ENCODE results near the gene ARFGAP3. TPM values are rescaled to one million over a fixed set of nuclear protein-coding genes. Genes with fewer than 3 reads are reported as not detected.

ARFGAP3 gene
- polyA plus RNA-seq, 1 of the 3 experiments (the other 2 are of a cell fraction): 12.6 TPM

GRCh38 chr22:42874010-42874409 lies 16.9 kb upstream of the ARFGAP3 start (continued):
- TF ChIP-seq POLR2AphosphoS5 (IDR thresholded peaks at IDR 0.05; ENCODE audit: low read depth, low read length) (no peak), EP300 (IDR thresholded peaks at IDR 0.05; ENCODE audit: borderline replicate concordance in 1 of 2, low read depth in 1 of 2, low read length in 1 of 2) (no peak)

- no peaks in the 10 kb centered on the region for H3K9me2 ChIP-seq
- CTCF ChIA-PET: no interaction called here
- no peaks in the 10 kb centered on the region for H3K79me2 ChIP-seq (ENCODE audit: insufficient read depth)
- peaks cover 0 to 2% of the 10 kb centered on the region in 2 experiments; a peak in 1 of 4 replicates for H3K4me1 ChIP-seq (ENCODE audit: control insufficient read depth in 1 of 2, insufficient read depth in 2 of 2, low read depth in 1 of 2, low read length in 1 of 2)
- TF ChIP-seq MXI1 (IDR thresholded peaks at IDR 0.05; ENCODE audit: low read depth, low read length) (no peak), RXRA (IDR thresholded peaks at IDR 0.05; ENCODE audit: borderline replicate concordance, low read depth) (no peak), EZH2phosphoT487 (IDR thresholded peaks at IDR 0.05; ENCODE audit: borderline replicate concordance, low read depth) (no peak), YY1 (IDR thresholded peaks at IDR 0.05; ENCODE audit: low read depth) (no peak), ZBTB33 (IDR thresholded peaks at IDR 0.05; ENCODE audit: borderline replicate concordance, low read depth) (no peak), JUND (IDR thresholded peaks at IDR 0.05) (no peak), FOSL2 (IDR thresholded peaks at IDR 0.05; ENCODE audit: borderline replicate concordance, low read depth) (no peak), FOXJ3 (CRISPR knock-in tag; IDR thresholded peaks at IDR 0.05) (no peak), GABPA (IDR thresholded peaks at IDR 0.05; ENCODE audit: low read depth) (no peak), TEAD4 (IDR thresholded peaks at IDR 0.05; ENCODE audit: borderline replicate concordance, insufficient read depth) (no peak), MAX (IDR thresholded peaks at IDR 0.05; ENCODE audit: low read depth) (no peak), MEF2A (IDR thresholded peaks at IDR 0.05; ENCODE audit: borderline replicate concordance, low read depth) (no peak), SIN3A (IDR thresholded peaks at IDR 0.05; ENCODE audit: borderline replicate concordance, low read depth, low read length) (no peak), ELF1 (IDR thresholded peaks at IDR 0.05) (no peak), CTCF (IDR thresholded peaks at IDR 0.05) (no peak), REST (IDR thresholded peaks at IDR 0.05; ENCODE audit: low read depth, low read length) (no peak), RFX5 (IDR thresholded peaks at IDR 0.05; ENCODE audit: low read length) (no peak), FOXM1 (IDR thresholded peaks at IDR 0.05; ENCODE audit: low read depth) (no peak), GATA2 (CRISPR knock-in tag; IDR thresholded peaks at IDR 0.05) (no peak), RAD21 (IDR thresholded peaks at IDR 0.05; ENCODE audit: low read length) (no peak)
- POLR2A ChIA-PET: no interaction called here
- no peak for DNase-seq
- no peak overlapping the region for H3K4me3 ChIP-seq (ENCODE audit: low read depth in 2 of 2, low read length in 1 of 2)
- no peaks in the 10 kb centered on the region for H3K27me3 ChIP-seq (ENCODE audit: insufficient read depth)
- H2AFZ ChIP-seq (ENCODE audit: low read depth): no peak overlapping the region
- H3F3A ChIP-seq (replicated peaks; ENCODE audit: insufficient read depth): no peaks in the 10 kb centered on the region
- no peak overlapping the region for H3K27ac ChIP-seq (ENCODE audit: low read depth in 2 of 2, low read length in 1 of 2)
- no peaks in the 10 kb centered on the region for H3K9me3 ChIP-seq
- H3K36me3 ChIP-seq (replicated peaks in 1 of 2; ENCODE audit: control insufficient read depth in 1 of 2, insufficient read depth in 2 of 2, low read length in 1 of 2): peaks cover 0 to 11% of the 10 kb centered on the region in 2 experiments
- no peaks in the 10 kb centered on the region for H4K20me1 ChIP-seq (ENCODE audit: insufficient read depth)
- H3K9ac ChIP-seq: no peak overlapping the region
- H3K4me2 ChIP-seq: no peak overlapping the region
Measured at GRCh38 chr22:42873356-42873755, 16.3 kb upstream of the ARFGAP3 start.

Measured in SK-N-SH (cell line).